HG03045 (cell line): ENCODE data around the gene PRRX2.

Source experiments
- ATAC-seq: cut with Tn5 transposase; IDR thresholded peaks from one replicate; pipeline ENCODE4 v1.9.1; 2021; ENCODE audit warnings: mild to moderate bottlenecking, moderate library complexity; ENCODE audit not compliant: unreplicated experiment

PRRX2 gene

GRCh38 chr9:129702589-129703520 is 37.4 kb downstream of the PRRX2 start:
- no peak for ATAC-seq

- no peak for ATAC-seq
Observed at GRCh38 chr9:129703667-129704355, 38.4 kb downstream of the PRRX2 start.

- no peak for ATAC-seq
Observed at GRCh38 chr9:129704807-129705206, 39.4 kb downstream of the PRRX2 start.

- no peak for ATAC-seq
Observed at GRCh38 chr9:129708793-129709192, 43.3 kb downstream of the PRRX2 start.

GRCh38 chr9:129709438-129710168 is 44.2 kb downstream of the PRRX2 start:
- ATAC-seq: no peak

- ATAC-seq: no peak
Observed at GRCh38 chr9:129710169-129710453, 44.7 kb downstream of the PRRX2 start.

GRCh38 chr9:129712634-129713401 is 47.4 kb downstream of the PRRX2 start:
- ATAC-seq: no peak

- ATAC-seq: no peak
Observed at GRCh38 chr9:129713402-129713679, 47.9 kb downstream of the PRRX2 start.

GRCh38 chr9:129714511-129715061 is 49.1 kb downstream of the PRRX2 start:
- ATAC-seq: no peak

GRCh38 chr9:129716091-129716490 is 50.6 kb downstream of the PRRX2 start:
- ATAC-seq: no peak

GRCh38 chr9:129717991-129718390 is 52.5 kb downstream of the PRRX2 start:
- ATAC-seq: no peak

- ATAC-seq: no peak
Observed at GRCh38 chr9:129718647-129719046, 53.2 kb downstream of the PRRX2 start.

- no peak for ATAC-seq
Observed at GRCh38 chr9:129719135-129719534, 53.7 kb downstream of the PRRX2 start.

GRCh38 chr9:129720181-129720864 is 54.9 kb downstream of the PRRX2 start:
- no peak for ATAC-seq

GRCh38 chr9:129720865-129721545 is 55.6 kb downstream of the PRRX2 start:
- no peak for ATAC-seq

- no peak for ATAC-seq
Observed at GRCh38 chr9:129722913-129723312, 57.5 kb downstream of the PRRX2 start.

GRCh38 chr9:129724456-129725190 is 59.2 kb downstream of the PRRX2 start:
- no peak for ATAC-seq

GRCh38 chr9:129725795-129726251 is 60.4 kb downstream of the PRRX2 start:
- no peak for ATAC-seq
